H1 (cell line): Measurements from ENCODE around the gene UBXN11. TPM values are rescaled to one million over a fixed set of nuclear protein-coding genes. Genes with fewer than 3 reads are reported as not detected.

Experiments used
- ATF3 ChIP-seq: IDR thresholded peaks from 2 replicates; pipeline ENCODE4 v1.6.1; 2011; ENCODE audit warnings: low read depth, mild to moderate bottlenecking, low read length; ENCODE audit not compliant: insufficient read depth
- BACH1 ChIP-seq: IDR thresholded peaks from 2 replicates; pipeline ENCODE4 v1.6.1; 2012; ENCODE audit warnings: low read length, improper control_type of control experiment
- CBX8 ChIP-seq: fragments of 300-800, 300-1000 bp; sonication (generic); IDR thresholded peaks from 2 replicates; pipeline ENCODE4 v1.7.1; 2016; ENCODE audit warnings: low read depth, low read length, borderline replicate concordance
- GABPA ChIP-seq: IDR thresholded peaks from 2 replicates; pipeline ENCODE4 v1.6.1; 2011; ENCODE audit warnings: mild to moderate bottlenecking, low read length, moderate library complexity, borderline replicate concordance; ENCODE audit not compliant: insufficient read depth
- HDAC2 ChIP-seq, 2 experiments: fragments of 300-600 bp in 1 of 2; sonication (generic) in 1 of 2; IDR thresholded peaks; 2 replicates each; pipeline ENCODE4 v1.6.1; 2011 to 2012; ENCODE audit warnings: low read depth in 2 of 2, low read length in 2 of 2, mild to moderate bottlenecking in 2 of 2, moderate library complexity in 2 of 2, borderline replicate concordance in 1 of 2, inconsistent platforms in 1 of 2
- KDM1A ChIP-seq: fragments of 200-600, 300-600 bp; sonication (generic); IDR thresholded peaks from 2 replicates; pipeline ENCODE4 v1.7.1; 2016; ENCODE audit warnings: mild to moderate bottlenecking, low read length, borderline replicate concordance
- RAD21 ChIP-seq, 2 experiments: IDR thresholded peaks in 1 of 2; conservative IDR thresholded peaks in 1 of 2; 2 replicates each; pipeline ENCODE4 v1.6.1; 2011; ENCODE audit warnings: low read depth in 2 of 2, low read length in 2 of 2, improper control_type of control experiment in 1 of 2, inconsistent platforms in 1 of 2, mild to moderate bottlenecking in 1 of 2, moderate library complexity in 1 of 2
- SIN3A ChIP-seq, 2 experiments: IDR thresholded peaks in 1 of 2; conservative IDR thresholded peaks in 1 of 2; 2 replicates each; pipeline ENCODE4 v1.6.1; 2011 to 2012; ENCODE audit warnings: low read length in 2 of 2, improper control_type of control experiment in 1 of 2, low read depth in 1 of 2, mild to moderate bottlenecking in 1 of 2
- YY1 ChIP-seq: IDR thresholded peaks from 2 replicates; pipeline ENCODE4 v1.6.1; 2011; ENCODE audit warnings: low read depth, mild to moderate bottlenecking, low read length
- polyA plus RNA-seq, 7 experiments: library from polyadenylated mRNA; depleted of rRNA in 3 of 7; stranded (reverse) in 5 of 7; unstranded in 2 of 7; fragments of >200 nt in 5 of 7; fragments of 200-250 nt in 2 of 7; gene quantifications; 1 replicate in 5 of 7; 2 replicates in 1 of 7; 4 replicates in 1 of 7; pipeline versions ENCODE4 v1.2.1 to v1.2.3, GENCODE V29; 2011 to 2013; ENCODE audit warnings: missing spikeins in 2 of 7, mixed read lengths in 2 of 7
- total RNA-seq: library from RNA; stranded (reverse); fragmentation: NEBNext Ultra II Directional; extraction: Animal tissue kit (Norgen Biotek cat#: 25700); gene quantifications from 2 replicates; pipeline ENCODE4 v1.2.1, GENCODE V29; 2021

The UBXN11 gene
- total and polyA plus RNA-seq, 2 of the 8 experiments (the other 6 are each of a cell fraction or from before 2014, with no cell fraction given), result 6.3 to 10.4 TPM

GRCh38 chr1:26287033-26287711 is 19.3 kb downstream of the UBXN11 start (continued):
- no peak for TF ChIP-seq CBX8
- no peak for TF ChIP-seq SIN3A (conservative IDR thresholded peaks at IDR 0.05 in 1 of 2, IDR thresholded peaks at IDR 0.05 in 1 of 2; ENCODE audit: low read depth in 1 of 2, low read length in 2 of 2)
- no peak for TF ChIP-seq ATF3
- TF ChIP-seq YY1, result no peak
- no peak for TF ChIP-seq RAD21 (IDR thresholded peaks at IDR 0.05 in 1 of 2, conservative IDR thresholded peaks at IDR 0.05 in 1 of 2; ENCODE audit: low read depth in 2 of 2, low read length in 2 of 2)
- TF ChIP-seq BACH1, result no peak
- TF ChIP-seq HDAC2 (IDR thresholded peaks at IDR 0.05; ENCODE audit: borderline replicate concordance in 1 of 2, low read depth in 2 of 2, low read length in 2 of 2), result no peak
- no peak for TF ChIP-seq KDM1A
- no peak for TF ChIP-seq GABPA
